T follicular helper cell (primary cell): ENCODE measurements around the gene LRRN4CL.
"Not testable (repeated sequence)": the region's sequence is repeated elsewhere in the genome, so short reads cannot be mapped to it uniquely, and the experiment has no call there.

Source experiments
- DNase-seq: peaks from one replicate; pipeline ENCODE4 v3.0.0-alpha.2; 2020; ENCODE audit warnings: low read depth

Gene LRRN4CL

GRCh38 chr11:62709247-62710000, 20.1 kb upstream of the LRRN4CL start:
- DNase-seq = peak; percentile 96

- peak; percentile 29 for DNase-seq
These were observed 19.5 kb upstream of the LRRN4CL start for GRCh38 chr11:62708793-62709192.

GRCh38 chr11:62708392-62708791, 19.1 kb upstream of the LRRN4CL start:
- no peak for DNase-seq

- DNase-seq = no peak
These were observed 18.0 kb upstream of the LRRN4CL start, which contains the start of the genes BSCL2 and GNG3 for GRCh38 chr11:62707277-62707861. Gene BSCL2 (minus strand): TSS chr11:62707424. CDS start chr11:62707195, 229 bp downstream. Gene GNG3 (plus strand): TSS chr11:62707676. CDS start chr11:62708296, 620 bp downstream.

- DNase-seq = no peak
These were observed 17.5 kb upstream of the LRRN4CL start for GRCh38 chr11:62706850-62707247.

GRCh38 chr11:62705880-62706849, 16.8 kb upstream of the LRRN4CL start:
- peak; percentile 94 for DNase-seq

GRCh38 chr11:62705413-62705812, 16.1 kb upstream of the LRRN4CL start:
- DNase-seq = no peak

- DNase-seq = not testable (repeated sequence)
These were observed 14.6 kb upstream of the LRRN4CL start for GRCh38 chr11:62703921-62704320.

GRCh38 chr11:62702246-62702645, 12.9 kb upstream of the LRRN4CL start:
- DNase-seq = no peak

GRCh38 chr11:62694455-62695167, 5.3 kb upstream of the LRRN4CL start:
- peak; percentile 69 for DNase-seq

GRCh38 chr11:62693624-62694023, 4.3 kb upstream of the LRRN4CL start:
- DNase-seq = not testable (repeated sequence)

GRCh38 chr11:62688491-62688890, 839 bp downstream of the LRRN4CL start:
- DNase-seq = no peak

GRCh38 chr11:62687508-62688396, 1.6 kb downstream of the LRRN4CL start:
- no peak for DNase-seq

- no peak for DNase-seq
These were observed 6.8 kb downstream of the LRRN4CL start for GRCh38 chr11:62682518-62682917.

- no peak for DNase-seq
These were observed 8.5 kb downstream of the LRRN4CL start for GRCh38 chr11:62680825-62681240.

GRCh38 chr11:62678770-62679696, 10.3 kb downstream of the LRRN4CL start, which contains the start of gene UBXN1:
Gene UBXN1 (minus strand): TSS chr11:62679073. CDS start chr11:62678923, 150 bp downstream.
- peak; percentile 77 for DNase-seq

- DNase-seq = no peak
These were observed 10.9 kb downstream of the LRRN4CL start for GRCh38 chr11:62678433-62678769.

- no peak for DNase-seq
These were observed 11.6 kb downstream of the LRRN4CL start for GRCh38 chr11:62677714-62678113.

- no peak for DNase-seq
These were observed 12.2 kb downstream of the LRRN4CL start for GRCh38 chr11:62677156-62677555.
